C4-2B (cell line): ENCODE results near the gene GTF2F1.

Source experiments
- H3K27ac ChIP-seq: fragments of 450-650 bp; 2 replicates; pipeline ENCODE4 v1.5.1; 2017
- CTCF ChIP-seq: fragments of 450-650 bp; conservative IDR thresholded peaks from 2 replicates; pipeline ENCODE4 v1.5.1; 2017; ENCODE audit warnings: mild to moderate bottlenecking
- ZFX ChIP-seq: fragments of 450-650 bp; IDR thresholded peaks from 2 replicates; pipeline ENCODE4 v1.6.1; 2017

The GTF2F1 gene

GRCh38 chr19:6340493-6341201 is 52.3 kb downstream of the GTF2F1 start:
- TF ChIP-seq CTCF (no peak), ZFX (no peak)
- no peak overlapping the region for H3K27ac ChIP-seq

- TF ChIP-seq CTCF (no peak), ZFX (no peak)
These were observed 58.3 kb downstream of the GTF2F1 start for GRCh38 chr19:6334490-6335285.

GRCh38 chr19:6333439-6333838 is 59.5 kb downstream of the GTF2F1 start, which contains the start of gene ACER1:
Gene ACER1, minus strand, starts transcription at chr19:6333612. Its CDS starts 61 bp downstream, at chr19:6333551.
- peak within 1 kb of the TSS; percentile 1; the same call in 1 of the 2 replicates for H3K27ac ChIP-seq
- TF ChIP-seq ZFX (no peak), CTCF (no peak)

More at GRCh38 chr19:6334490-6335285, 58.3 kb downstream of the GTF2F1 start:
- H3K27ac ChIP-seq = no peak overlapping the region
